ENCODE data around the gene SLC35F3. TPM values are rescaled to one million over a fixed set of nuclear protein-coding genes. Genes with fewer than 3 reads are reported as not detected.

The SLC35F3 gene
- total RNA-seq, 2 donors from 2014 or later: not detected

DNA sequence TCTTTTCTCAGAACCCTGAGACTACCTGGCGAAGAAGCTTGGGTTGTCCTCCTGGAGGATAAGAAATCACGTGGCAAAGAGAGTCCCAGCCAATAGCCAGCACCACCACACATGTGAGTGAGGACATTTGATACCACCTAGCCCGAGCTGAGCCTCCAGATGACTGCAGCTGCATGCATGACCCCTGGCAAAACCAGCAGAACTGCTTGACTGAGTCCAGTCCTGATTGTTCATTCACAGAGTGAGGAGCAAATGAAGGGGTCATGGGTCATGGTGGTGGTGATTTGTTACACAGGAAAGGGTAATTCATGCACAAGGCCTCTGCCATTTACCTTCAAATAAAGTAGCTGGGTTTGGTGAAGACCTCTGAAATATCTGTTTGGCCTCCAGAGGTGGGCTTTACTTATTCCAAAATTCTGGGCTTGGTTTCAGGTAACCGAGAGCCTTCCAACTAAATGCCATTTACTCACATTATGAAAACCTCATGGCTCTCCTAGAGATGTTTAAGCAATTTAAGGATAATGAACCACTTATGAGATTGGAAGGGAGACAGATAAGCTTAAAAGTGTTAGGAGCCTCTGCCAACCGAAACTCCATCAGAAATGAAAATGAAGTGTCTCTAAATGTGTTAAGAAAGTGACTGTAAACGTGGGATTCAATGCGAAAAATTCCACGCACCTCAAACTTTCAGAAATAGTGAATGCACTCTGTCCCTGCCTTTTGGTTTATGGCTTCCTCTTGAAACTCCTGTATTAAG, 163.3 kb downstream of the SLC35F3 start:
- no peak for DNase-seq (ENCODE audit: low spot score)
- no peaks in the 10 kb centered on the region for H3K4me1 ChIP-seq
- H3K36me3 ChIP-seq: no peaks in the 10 kb centered on the region
- H3K4me3 ChIP-seq: no peak overlapping the region
- no peak overlapping the region for H3K27ac ChIP-seq
- no peak for TF ChIP-seq CTCF (IDR thresholded peaks at IDR 0.05)
- H3K27me3 ChIP-seq: no peaks in the 10 kb centered on the region
- no peaks in the 10 kb centered on the region for H3K9me3 ChIP-seq

DNA sequence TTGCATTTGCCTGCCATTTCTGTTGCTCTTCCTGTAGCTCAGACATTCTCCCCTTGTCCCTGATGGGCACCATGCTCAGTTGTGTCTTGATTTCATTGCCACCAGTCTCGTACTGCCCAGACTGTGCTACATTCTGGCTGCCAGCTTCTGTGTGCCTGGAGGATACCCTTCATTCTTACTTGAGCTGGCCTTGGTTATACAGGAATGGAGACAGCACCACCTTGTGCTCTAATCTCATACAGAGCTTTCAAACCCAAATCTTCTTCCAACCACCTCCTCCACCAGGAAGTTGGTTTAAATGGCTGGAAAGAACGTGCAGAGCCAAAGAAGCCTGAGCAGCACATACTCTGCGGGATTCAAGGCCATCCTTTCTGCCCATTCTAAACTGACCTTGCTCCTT, 165.3 kb downstream of the SLC35F3 start:
- no peak overlapping the region for H3K27ac ChIP-seq
- no peaks in the 10 kb centered on the region for H3K27me3 ChIP-seq
- H3K4me1 ChIP-seq: no peaks in the 10 kb centered on the region
- DNase-seq (ENCODE audit: low spot score): no peak
- peak in 1 of 2 donors; percentile 24 for TF ChIP-seq CTCF (IDR thresholded peaks at IDR 0.05)
- no peak overlapping the region for H3K4me3 ChIP-seq
- H3K9me3 ChIP-seq: no peaks in the 10 kb centered on the region
- no peaks in the 10 kb centered on the region for H3K36me3 ChIP-seq

GRCh38 chr1:234072793-234073192, 168.3 kb downstream of the SLC35F3 start:
- DNase-seq (ENCODE audit: low spot score): no peak
- Histone ChIP-seq H3K27ac (no peak overlapping the region), H3K36me3 (no peaks in the 10 kb centered on the region), H3K9me3 (no peaks in the 10 kb centered on the region), H3K4me1 (no peaks in the 10 kb centered on the region), H3K27me3 (no peaks in the 10 kb centered on the region), H3K4me3 (no peak overlapping the region)
- no peak for TF ChIP-seq CTCF (IDR thresholded peaks at IDR 0.05)

- H3K27me3 ChIP-seq: no peaks in the 10 kb centered on the region
- no peak overlapping the region for H3K4me3 ChIP-seq
- H3K36me3 ChIP-seq: no peaks in the 10 kb centered on the region
- no peak for TF ChIP-seq CTCF (IDR thresholded peaks at IDR 0.05)
- H3K9me3 ChIP-seq: no peaks in the 10 kb centered on the region
- H3K27ac ChIP-seq: no peak overlapping the region
- no peak for DNase-seq (ENCODE audit: low spot score)
- no peaks in the 10 kb centered on the region for H3K4me1 ChIP-seq
Measured at GRCh38 chr1:234078143-234078542, 173.7 kb downstream of the SLC35F3 start.

DNA sequence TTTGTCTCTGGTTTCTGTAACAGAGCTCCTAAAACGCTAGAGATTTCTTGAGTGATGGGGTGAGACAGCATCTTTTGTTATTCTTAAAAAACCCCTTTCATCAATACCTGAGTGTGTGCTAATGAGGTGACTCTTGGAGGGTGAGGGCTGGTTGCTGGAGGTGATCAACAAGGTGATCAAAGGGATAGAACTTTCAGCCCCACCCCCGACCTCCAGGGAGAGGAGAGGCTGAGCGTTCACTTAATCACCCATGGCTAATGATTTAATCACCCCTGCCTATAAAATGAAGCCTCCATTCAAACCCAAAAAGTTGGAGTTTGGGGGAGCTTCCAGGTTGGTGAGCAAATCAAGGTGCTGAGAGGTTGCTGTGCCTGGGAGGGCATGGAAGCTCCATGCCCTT, 175.4 kb downstream of the SLC35F3 start:
- Histone ChIP-seq H3K4me3 (no peak overlapping the region), H3K4me1 (no peaks in the 10 kb centered on the region), H3K27me3 (no peaks in the 10 kb centered on the region), H3K9me3 (no peaks in the 10 kb centered on the region), H3K27ac (no peak overlapping the region), H3K36me3 (no peaks in the 10 kb centered on the region)
- TF ChIP-seq CTCF (IDR thresholded peaks at IDR 0.05): no peak
- no peak for DNase-seq (ENCODE audit: low spot score)

DNA sequence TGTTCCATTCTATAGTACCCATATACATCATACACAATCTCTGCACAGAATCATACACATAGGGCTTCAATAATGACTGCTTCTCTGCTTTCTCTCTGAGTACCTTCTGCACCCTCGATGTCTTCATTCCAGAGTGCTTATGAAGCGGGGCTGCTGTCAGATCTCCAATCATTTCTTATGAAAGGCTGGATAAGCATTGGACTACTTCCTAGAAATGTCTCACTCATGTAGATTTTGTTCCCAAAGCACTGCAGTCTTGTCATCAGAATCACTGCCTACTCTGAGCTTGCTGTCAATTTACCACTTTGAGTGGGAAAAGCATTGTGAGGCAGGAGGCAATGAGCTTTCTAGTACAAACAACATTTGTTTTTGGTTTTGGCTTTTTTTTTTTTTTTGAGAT, 179.0 kb downstream of the SLC35F3 start:
- no peak for DNase-seq (ENCODE audit: low spot score)
- H3K4me1 ChIP-seq: no peaks in the 10 kb centered on the region
- H3K27ac ChIP-seq: no peak overlapping the region
- H3K36me3 ChIP-seq: no peaks in the 10 kb centered on the region
- no peaks in the 10 kb centered on the region for H3K9me3 ChIP-seq
- no peak overlapping the region for H3K4me3 ChIP-seq
- no peak for TF ChIP-seq CTCF (IDR thresholded peaks at IDR 0.05)
- H3K27me3 ChIP-seq: no peaks in the 10 kb centered on the region

All from right atrium auricular region (tissue), 2 donors.